Ovary (tissue), 9 donors: ENCODE results near the gene DNAJA3. TPM values are rescaled to one million over a fixed set of nuclear protein-coding genes. Genes with fewer than 3 reads are reported as not detected.

Experiments used
- DNase-seq, 5 donors: peaks; one replicate each; pipeline ENCODE4 v3.0.0-alpha.2; 2019 to 2020
- H3K27ac ChIP-seq, 2 donors: fragments of 200-600 bp; one replicate each; pipeline versions ENCODE4 v1.5.1 to v1.8.0; 2019 to 2022
- H3K27me3 ChIP-seq: fragments of 200-600 bp; one replicate; pipeline ENCODE4 v1.8.0; 2022
- H3K36me3 ChIP-seq: fragments of 200-600 bp; sonication (generic); one replicate; pipeline ENCODE4 v1.5.1; 2019
- H3K4me1 ChIP-seq: one replicate; pipeline ENCODE4 v1.8.1; 2013; ENCODE audit warnings: mild to moderate bottlenecking, moderate library complexity; ENCODE audit not compliant: insufficient read depth
- H3K4me3 ChIP-seq: fragments of 200-600 bp; sonication (generic); one replicate; pipeline ENCODE4 v1.5.1; 2017
- H3K9me3 ChIP-seq, 2 donors: fragments of 200-600 bp in 1 of 2; sonication (generic) in 1 of 2; one replicate each; pipeline versions ENCODE4 v1.5.1 to v1.8.1; 2013 to 2019; ENCODE audit warnings: mild to moderate bottlenecking in 1 of 2, moderate library complexity in 1 of 2
- EP300 ChIP-seq: sonication (generic); formaldehyde crosslinking; IDR thresholded peaks from one replicate; pipeline ENCODE4 v1.6.1; 2017; ENCODE audit warnings: antibody characterized with exemption
- POLR2A ChIP-seq: fragments of 450-650 bp; IDR thresholded peaks from one replicate; pipeline ENCODE4 v1.6.1; 2017; ENCODE audit warnings: antibody characterized with exemption, mild to moderate bottlenecking, moderate library complexity
- WGBS, 3 donors: extraction: QIAGEN DNeasy Blood & Tissue Kit in 1 of 3; methylation state at CpG; one replicate each; pipeline versions ENCODE4 v1.1.5 to v1.1.7; 2013 to 2017; 5-methylcytosine and 5-hydroxymethylcytosine counted together
- intact Hi-C, 4 donors: fragments of 100-400 bp; cut with DNase I; formaldehyde crosslinking; loops; one replicate each; pipeline versions ENCODE4 v1.11.0 to v1.15.1; 2022 to 2023
- polyA plus RNA-seq, 2 donors: library from polyadenylated mRNA; stranded (reverse); fragments of 200-250 nt in 1 of 2; fragments of 350-450 nt in 1 of 2; fragmentation: Illumina TruSeq in 1 of 2; extraction: RNeasy Lipid Tissue Mini Kit (QIAGEN cat#74804) in 1 of 2; gene quantifications; one replicate each; pipeline ENCODE4 v1.2.3, GENCODE V29; 2013 to 2014
- total RNA-seq, 7 donors: library from RNA; depleted of rRNA in 2 of 7; stranded (reverse); fragments of >200 nt in 2 of 7; fragmentation: NEBNext Ultra II Directional in 3 of 7; extraction: Animal tissue kit (Norgen Biotek cat#: 25700) in 3 of 7; gene quantifications; one replicate each; pipeline versions ENCODE4 v1.1.0 to v1.2.4, GENCODE V29; 2016 to 2023
- TF ChIP-seq, protein P1 (sequence below), 3 donors: fragments of 450-650 bp in 2 of 3; fragments of 200-600 bp in 1 of 3; IDR thresholded peaks; one replicate each; pipeline versions ENCODE4 v1.5.1 to v1.8.0; 2016 to 2022; ENCODE audit warnings: antibody characterized with exemption in 3 of 3, mild to moderate bottlenecking in 1 of 3
- donor health status: DM: no; HTN: no; CAD: no; lungs with moderate emphysema.
- donor health status: DM: no; HTN: no; CAD: no.
- donor health status: Bipolar disorder and iron deficiency.
- donor health status: DM: yes; HTN: yes; CAD: no.
- donor health status: DM: no; HTN: no; CAD: no.
- donor health status: DM: yes; HTN: yes; CAD: no.

The DNAJA3 gene
- total and polyA plus RNA-seq, 9 donors, result 26.4 to 47.0 (median 35.2) TPM

GRCh38 chr16:4383591-4384444 lies 41.9 kb upstream of the DNAJA3 start:
- 79 to 81% (median 80%) methylated on average over 10 to 12 of the region's 12 CpGs for WGBS, 3 donors

DNA sequence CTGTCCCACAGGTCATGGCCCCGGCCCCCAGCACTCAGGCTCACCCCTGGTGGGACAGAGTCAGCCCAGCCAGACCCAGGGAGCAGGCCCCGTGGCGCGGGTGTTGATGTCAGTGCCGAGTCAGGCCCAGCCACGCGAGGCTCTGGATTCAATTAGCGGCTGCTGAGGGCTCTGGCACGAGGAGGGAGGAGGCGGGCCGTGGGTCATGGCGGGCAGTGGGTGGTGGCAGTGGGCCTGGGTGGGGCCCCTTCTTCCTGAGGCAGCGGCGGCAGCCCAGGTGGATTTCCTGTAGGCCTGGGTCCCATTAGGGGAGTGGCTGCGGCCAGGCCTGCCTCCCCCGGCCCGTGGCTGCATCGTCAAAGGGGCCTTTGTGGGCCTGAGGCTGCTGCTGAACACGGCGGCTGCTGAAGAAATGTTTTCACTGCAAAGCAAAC lies 41.1 kb upstream of the DNAJA3 start:
- WGBS, 3 donors, result 53 to 58% (median 54%) methylated on average over 18 to 20 of the region's 20 CpGs
- DNase-seq, result no peak
- H3K4me1 ChIP-seq, result peaks cover 14% of the 10 kb centered on the region
- no peak overlapping the region for H3K4me3 ChIP-seq
- intact Hi-C loops, result no loop called here
- TF ChIP-seq, protein P1, sequence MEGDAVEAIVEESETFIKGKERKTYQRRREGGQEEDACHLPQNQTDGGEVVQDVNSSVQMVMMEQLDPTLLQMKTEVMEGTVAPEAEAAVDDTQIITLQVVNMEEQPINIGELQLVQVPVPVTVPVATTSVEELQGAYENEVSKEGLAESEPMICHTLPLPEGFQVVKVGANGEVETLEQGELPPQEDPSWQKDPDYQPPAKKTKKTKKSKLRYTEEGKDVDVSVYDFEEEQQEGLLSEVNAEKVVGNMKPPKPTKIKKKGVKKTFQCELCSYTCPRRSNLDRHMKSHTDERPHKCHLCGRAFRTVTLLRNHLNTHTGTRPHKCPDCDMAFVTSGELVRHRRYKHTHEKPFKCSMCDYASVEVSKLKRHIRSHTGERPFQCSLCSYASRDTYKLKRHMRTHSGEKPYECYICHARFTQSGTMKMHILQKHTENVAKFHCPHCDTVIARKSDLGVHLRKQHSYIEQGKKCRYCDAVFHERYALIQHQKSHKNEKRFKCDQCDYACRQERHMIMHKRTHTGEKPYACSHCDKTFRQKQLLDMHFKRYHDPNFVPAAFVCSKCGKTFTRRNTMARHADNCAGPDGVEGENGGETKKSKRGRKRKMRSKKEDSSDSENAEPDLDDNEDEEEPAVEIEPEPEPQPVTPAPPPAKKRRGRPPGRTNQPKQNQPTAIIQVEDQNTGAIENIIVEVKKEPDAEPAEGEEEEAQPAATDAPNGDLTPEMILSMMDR (IDR thresholded peaks at IDR 0.05), result no peak
- TF ChIP-seq POLR2A (no peak), EP300 (no peak)
- no peak overlapping the region for H3K27ac ChIP-seq
- no peaks in the 10 kb centered on the region for H3K9me3 ChIP-seq
- no peaks in the 10 kb centered on the region for H3K36me3 ChIP-seq
- no peaks in the 10 kb centered on the region for H3K27me3 ChIP-seq

More at GRCh38 chr16:4383591-4384444, 41.9 kb upstream of the DNAJA3 start:
- intact Hi-C loops, result no loop called here
- DNase-seq, result no peak
- TF ChIP-seq EP300, result no peak
- no peaks in the 10 kb centered on the region for H3K36me3 ChIP-seq
- no peak overlapping the region for H3K27ac ChIP-seq
- H3K27me3 ChIP-seq, result no peaks in the 10 kb centered on the region
- H3K9me3 ChIP-seq, result no peaks in the 10 kb centered on the region
- no peak overlapping the region for H3K4me3 ChIP-seq
- H3K4me1 ChIP-seq, result peaks cover 14% of the 10 kb centered on the region

GRCh38 chr16:4385066-4385788 lies 40.4 kb upstream of the DNAJA3 start:
- Histone ChIP-seq H3K9me3 (no peaks in the 10 kb centered on the region), H3K4me1 (peaks cover 12% of the 10 kb centered on the region), H3K4me3 (no peak overlapping the region), H3K27ac (no peak overlapping the region), H3K36me3 (no peaks in the 10 kb centered on the region), H3K27me3 (no peaks in the 10 kb centered on the region)
- TF ChIP-seq, protein P1 (IDR thresholded peaks at IDR 0.05), result no peak
- no peak for TF ChIP-seq EP300
- no peak for TF ChIP-seq POLR2A
- intact Hi-C loops, result no loop called here
- DNase-seq, result no peak
- WGBS, 3 donors, result 64 to 68% (median 65%) methylated on average over 20 of the region's 20 CpGs

DNA sequence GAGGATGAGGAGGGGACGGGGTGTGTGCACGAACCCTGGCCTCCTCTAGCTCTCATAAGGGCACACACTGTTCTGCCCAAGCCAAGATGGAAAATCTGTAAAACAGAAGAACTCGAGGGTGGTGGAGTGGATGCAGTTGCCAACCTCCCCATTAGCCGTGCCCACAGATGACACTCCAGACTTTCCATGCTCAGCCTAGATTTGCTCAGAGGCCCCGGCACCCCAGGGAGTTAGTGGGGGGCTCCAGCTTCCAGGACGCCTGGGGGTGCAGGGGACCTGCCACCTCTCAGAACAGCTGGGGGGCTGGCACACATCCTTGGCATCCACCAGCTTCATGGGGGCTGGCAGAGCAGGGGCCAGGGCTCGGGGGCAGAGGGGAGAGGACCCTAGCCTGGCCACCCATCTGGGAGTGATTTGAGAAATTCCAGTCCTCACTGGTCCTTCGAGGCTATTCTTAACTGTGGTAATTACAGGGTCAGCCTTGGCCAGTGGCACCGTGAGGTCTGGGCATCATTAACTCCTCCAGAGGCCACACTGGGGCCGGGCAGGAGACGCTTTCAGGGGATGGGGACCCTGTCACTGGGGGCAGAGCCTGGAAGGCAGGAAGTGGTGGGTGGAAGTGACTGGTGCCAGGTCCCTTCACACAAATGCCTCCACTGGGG lies 39.7 kb upstream of the DNAJA3 start:
- H3K4me1 ChIP-seq, result peaks cover 11% of the 10 kb centered on the region
- no peaks in the 10 kb centered on the region for H3K36me3 ChIP-seq
- H3K27ac ChIP-seq, result peak overlapping the region in 1 of 2 donors; percentile 1
- no peaks in the 10 kb centered on the region for H3K9me3 ChIP-seq
- no peaks in the 10 kb centered on the region for H3K27me3 ChIP-seq
- 56 to 67% (median 66%) methylated on average over 11 of the region's 11 CpGs for WGBS, 3 donors
- intact Hi-C loops, result no loop called here
- TF ChIP-seq, protein P1 (IDR thresholded peaks at IDR 0.05), result no peak
- TF ChIP-seq POLR2A (no peak), EP300 (no peak)
- no peak for DNase-seq
- no peak overlapping the region for H3K4me3 ChIP-seq
